RWPE2 (cell line): ENCODE results near the gene CRAMP1.
A peak's percentile ranks its signal among the peaks of the same experiment; 100 is the strongest.

ENCODE experiments used
- ATAC-seq: fragments of 200-7000 bp; cut with Tn5 transposase; 3 replicates; pipeline ENCODE4 v1.9.1; 2021; ENCODE audit warnings: low read depth
- DNase-seq: peaks from one replicate; pipeline ENCODE4 v3.0.0-alpha.2; 2020; ENCODE audit warnings: low spot score
- H3K27ac ChIP-seq: fragments of 450-650 bp; 2 replicates; pipeline ENCODE4 v1.5.1; 2017; ENCODE audit warnings: mild to moderate bottlenecking; ENCODE audit not compliant: poor library complexity, severe bottlenecking
- H3K27me3 ChIP-seq: fragments of 250-450 bp; sonication (Bioruptor Pico); 2 replicates; pipeline ENCODE4 v1.5.1; 2021; ENCODE audit warnings: mild to moderate bottlenecking, moderate library complexity; ENCODE audit not compliant: insufficient read depth, poor library complexity, severe bottlenecking
- H3K36me3 ChIP-seq: fragments of 250-450 bp; sonication (Bioruptor Pico); 2 replicates; pipeline ENCODE4 v1.5.1; 2020; ENCODE audit warnings: low read depth, mild to moderate bottlenecking, moderate library complexity
- H3K4me1 ChIP-seq: fragments of 250-450 bp; sonication (Bioruptor Pico); 2 replicates; pipeline ENCODE4 v1.5.1; 2021; ENCODE audit warnings: mild to moderate bottlenecking, moderate library complexity; ENCODE audit not compliant: insufficient read depth, poor library complexity, severe bottlenecking
- H3K4me3 ChIP-seq: fragments of 250-450 bp; sonication (Bioruptor Pico); 2 replicates; pipeline ENCODE4 v1.5.1; 2021; ENCODE audit warnings: mild to moderate bottlenecking, moderate library complexity; ENCODE audit not compliant: severe bottlenecking
- H3K9me3 ChIP-seq: fragments of 250-450 bp; sonication (Bioruptor Pico); 2 replicates; pipeline ENCODE4 v1.5.1; 2021; ENCODE audit warnings: mild to moderate bottlenecking, moderate library complexity; ENCODE audit not compliant: severe bottlenecking
- CTCF ChIP-seq: fragments of 450-650 bp; IDR thresholded peaks from one replicate; pipeline ENCODE4 v1.5.1; 2017; ENCODE audit warnings: mild to moderate bottlenecking, moderate library complexity; ENCODE audit not compliant: poor library complexity, severe bottlenecking

CRAMP1 gene

GRCh38 chr16:1674751-1675664 is 62.8 kb downstream of the CRAMP1 start:
- ATAC-seq (peak; percentile 41; the same call in 1 of the 3 replicates), DNase-seq (peak; percentile 67)
- Histone ChIP-seq H3K4me3 (no peak overlapping the region), H3K27me3 (no peaks in the 10 kb centered on the region), H3K36me3 (peaks cover 64% of the 10 kb centered on the region), H3K9me3 (no peaks in the 10 kb centered on the region), H3K27ac (peak overlapping the region; percentile 32), H3K4me1 (peaks cover 19% of the 10 kb centered on the region)
- TF ChIP-seq CTCF: no peak

- no peak for DNase-seq
- Histone ChIP-seq H3K27ac (no peak overlapping the region), H3K4me3 (no peak overlapping the region), H3K27me3 (no peaks in the 10 kb centered on the region), H3K9me3 (no peaks in the 10 kb centered on the region), H3K4me1 (peaks cover 25% of the 10 kb centered on the region), H3K36me3 (peaks cover 68% of the 10 kb centered on the region)
- ATAC-seq: no peak
- no peak for TF ChIP-seq CTCF
Measured at GRCh38 chr16:1676661-1677060, 64.5 kb downstream of the CRAMP1 start.

- Histone ChIP-seq H3K27me3 (no peaks in the 10 kb centered on the region), H3K27ac (no peak overlapping the region), H3K9me3 (no peaks in the 10 kb centered on the region), H3K4me3 (peak overlapping the region; percentile 61), H3K4me1 (peaks cover 25% of the 10 kb centered on the region), H3K36me3 (peaks cover 61% of the 10 kb centered on the region)
- DNase-seq (no peak), ATAC-seq (no peak)
- TF ChIP-seq CTCF: no peak
Measured at GRCh38 chr16:1677339-1677738, 65.2 kb downstream of the CRAMP1 start.

GRCh38 chr16:1677942-1678499 is 65.9 kb downstream of the CRAMP1 start, which contains the start of gene JPT2:
TSS of gene JPT2 (plus strand) at chr16:1678279. CDS start at chr16:1678313, 34 bp downstream.
- TF ChIP-seq CTCF: no peak
- Histone ChIP-seq H3K4me1 (peaks cover 25% of the 10 kb centered on the region), H3K9me3 (no peaks in the 10 kb centered on the region), H3K36me3 (peaks cover 62% of the 10 kb centered on the region), H3K27me3 (no peaks in the 10 kb centered on the region), H3K27ac (peak within 1 kb of the TSS; percentile 99), H3K4me3 (peak within 1 kb of the TSS; percentile 61)
- peak; percentile 93 for ATAC-seq
- DNase-seq: peak; percentile 98
